Caco-2 (cell line): ENCODE data around the gene ATP1A4. TPM values are rescaled to one million over a fixed set of nuclear protein-coding genes. Genes with fewer than 3 reads are reported as not detected.

Experiments used
- BruUV-seq: library from RNA; stranded (reverse); fragments of 400-500 nt; replicated peaks from 2 replicates; lab custom pipeline; 2021; lab: Mats Ljungman, UMichigan
- CTCF ChIA-PET: fragments of 300-600 bp; sonication (Branson Sonifier 250); formaldehyde crosslinking; loops from one replicate; lab custom pipeline; 2022; ENCODE audit warnings: antibody characterized with exemption; lab: Charles Lee
- POLR2A ChIA-PET: fragments of 300-600 bp; sonication (Branson Sonifier 250); formaldehyde crosslinking; loops from one replicate; lab custom pipeline; 2022; ENCODE audit warnings: antibody characterized with exemption; lab: Charles Lee
- DNase-seq, 2 experiments: peaks; one replicate each; pipeline versions ENCODE4 v3.0.0 to v3.0.0-alpha.2; 2020 to 2022
- H3K27me3 ChIP-seq: replicated peaks from 2 replicates; pipeline ENCODE4 v1.6.0; 2011; ENCODE audit warnings: low read length; ENCODE audit not compliant: control insufficient read depth, insufficient read depth
- H3K36me3 ChIP-seq: 2 replicates; pipeline ENCODE4 v1.5.1; 2011; ENCODE audit warnings: low read length; ENCODE audit not compliant: control insufficient read depth, insufficient read depth
- H3K4me1 ChIP-seq: fragments of 250-450 bp; sonication (Bioruptor Pico); 2 replicates; pipeline ENCODE4 v1.5.1; 2020; ENCODE audit warnings: mild to moderate bottlenecking
- H3K4me3 ChIP-seq: 2 replicates; pipeline ENCODE4 v1.5.1; 2011; ENCODE audit warnings: low read depth, mild to moderate bottlenecking, control low read depth, low read length
- H3K9me3 ChIP-seq: fragments of 250-450 bp; sonication (Bioruptor Pico); 2 replicates; pipeline ENCODE4 v1.5.1; 2020; ENCODE audit warnings: mild to moderate bottlenecking, moderate library complexity
- H3K27ac Mint-ChIP-seq: one replicate; pipeline ENCODE4 v1.8.0; 2022; ENCODE audit warnings: mixed read lengths; ENCODE audit not compliant: unreplicated experiment
- H3K27me3 Mint-ChIP-seq: one replicate; pipeline ENCODE4 v1.8.0; 2022; ENCODE audit warnings: mixed read lengths; ENCODE audit not compliant: insufficient read depth, unreplicated experiment
- H3K36me3 Mint-ChIP-seq: one replicate; pipeline ENCODE4 v1.8.0; 2022; ENCODE audit warnings: mild to moderate bottlenecking, mixed read lengths; ENCODE audit not compliant: insufficient read depth, unreplicated experiment
- H3K4me1 Mint-ChIP-seq: one replicate; pipeline ENCODE4 v1.8.0; 2022; ENCODE audit warnings: low read depth, mixed read lengths; ENCODE audit not compliant: unreplicated experiment
- H3K4me3 Mint-ChIP-seq: one replicate; pipeline ENCODE4 v1.8.0; 2022; ENCODE audit warnings: mild to moderate bottlenecking, moderate library complexity, mixed read lengths; ENCODE audit not compliant: unreplicated experiment
- H3K9me3 Mint-ChIP-seq: one replicate; pipeline ENCODE4 v1.8.0; 2022; ENCODE audit warnings: mixed read lengths; ENCODE audit not compliant: unreplicated experiment
- CTCF ChIP-seq, 2 experiments: fragments of 200-600 bp in 1 of 2; IDR thresholded peaks; 1 replicate in 1 of 2; 2 replicates in 1 of 2; pipeline versions ENCODE4 v1.5.1 to v1.8.0; 2011 to 2022; ENCODE audit warnings: antibody characterized with exemption in 1 of 2, control low read depth in 1 of 2, inconsistent platforms in 1 of 2, low read depth in 1 of 2, low read length in 1 of 2, mild to moderate bottlenecking in 1 of 2, moderate library complexity in 1 of 2; ENCODE audit not compliant: insufficient read depth in 1 of 2, severe bottlenecking in 1 of 2, unreplicated experiment in 1 of 2
- intact Hi-C: fragments of 100-400 bp; cut with micrococcal nuclease; formaldehyde crosslinking; loops from one replicate; pipeline ENCODE4 v1.10.0; 2022; ENCODE audit not compliant: unreplicated experiment
- total RNA-seq: library from RNA; stranded (reverse); gene quantifications from 2 replicates; pipeline ENCODE4 v1.2.3, GENCODE V29; 2022

ATP1A4 gene
- total RNA-seq, 1 experiment from 2014 or later, result not detected

GRCh38 chr1:160136926-160137200 is 14.5 kb upstream of the ATP1A4 start:
- intact Hi-C loops, result no loop called here
- Mint-ChIP-seq H3K36me3 (no peaks in the 10 kb centered on the region), H3K27me3 (peaks cover 7% of the 10 kb centered on the region), H3K9me3 (no peaks in the 10 kb centered on the region), H3K4me1 (peaks cover 5% of the 10 kb centered on the region), H3K27ac (no peak overlapping the region), H3K4me3 (no peak overlapping the region)
- no TSS peak for BruUV-seq
- ChIA-PET POLR2A (no interaction called here), CTCF (no interaction called here)
- Histone ChIP-seq H3K4me1 (no peaks in the 10 kb centered on the region), H3K36me3 (no peaks in the 10 kb centered on the region), H3K27me3 (no peaks in the 10 kb centered on the region; the same call in 1 of the 2 replicates), H3K9me3 (no peaks in the 10 kb centered on the region), H3K4me3 (no peak overlapping the region)
- DNase-seq, result no peak
- no peak for TF ChIP-seq CTCF (IDR thresholded peaks at IDR 0.05; ENCODE audit: insufficient read depth in 1 of 2, low read depth in 1 of 2, low read length in 1 of 2, severe bottlenecking in 1 of 2, unreplicated experiment in 1 of 2)

GRCh38 chr1:160137216-160137862 is 14.1 kb upstream of the ATP1A4 start:
- intact Hi-C loops, result no loop called here
- Mint-ChIP-seq H3K4me3 (no peak overlapping the region), H3K9me3 (no peaks in the 10 kb centered on the region), H3K36me3 (no peaks in the 10 kb centered on the region), H3K4me1 (peaks cover under 1% of the 10 kb centered on the region), H3K27ac (no peak overlapping the region), H3K27me3 (peaks cover 7% of the 10 kb centered on the region)
- Histone ChIP-seq H3K36me3 (no peaks in the 10 kb centered on the region), H3K27me3 (no peaks in the 10 kb centered on the region; the same call in 1 of the 2 replicates), H3K4me1 (no peaks in the 10 kb centered on the region), H3K9me3 (no peaks in the 10 kb centered on the region), H3K4me3 (no peak overlapping the region)
- no TSS peak for BruUV-seq
- TF ChIP-seq CTCF (IDR thresholded peaks at IDR 0.05; ENCODE audit: insufficient read depth in 1 of 2, low read depth in 1 of 2, low read length in 1 of 2, severe bottlenecking in 1 of 2, unreplicated experiment in 1 of 2), result no peak
- no peak for DNase-seq
- CTCF ChIA-PET, result no interaction called here
- POLR2A ChIA-PET, result no interaction called here

- no peaks in the 10 kb centered on the region for H3K9me3 ChIP-seq
- Mint-ChIP-seq H3K4me3 (no peak overlapping the region), H3K36me3 (no peaks in the 10 kb centered on the region), H3K27me3 (peaks cover 7% of the 10 kb centered on the region), H3K27ac (no peak overlapping the region), H3K9me3 (no peaks in the 10 kb centered on the region), H3K4me1 (no peaks in the 10 kb centered on the region)
- no TSS peak for BruUV-seq
- CTCF ChIA-PET, result no interaction called here
- no peaks in the 10 kb centered on the region for H3K36me3 ChIP-seq
- DNase-seq, result no peak
- no peaks in the 10 kb centered on the region; the same call in 1 of the 2 replicates for H3K27me3 ChIP-seq
- POLR2A ChIA-PET, result no interaction called here
- H3K4me3 ChIP-seq, result no peak overlapping the region
- H3K4me1 ChIP-seq, result no peaks in the 10 kb centered on the region
- no peak for TF ChIP-seq CTCF (IDR thresholded peaks at IDR 0.05; ENCODE audit: insufficient read depth in 1 of 2, low read depth in 1 of 2, low read length in 1 of 2, severe bottlenecking in 1 of 2, unreplicated experiment in 1 of 2)
- intact Hi-C loops, result no loop called here
Measured at GRCh38 chr1:160139840-160140239, 11.6 kb upstream of the ATP1A4 start.
